Stimulated activated effector memory CD8-positive, alpha-beta T cell treated with anti-CD3 and anti-CD28 coated beads, Interleukin-12 subunit alpha, Interleukin-12 subunit beta, amount 100 ng/mL, for 72 hours (primary cell): Measurements from ENCODE around the gene TWNK.

Experiments
- ATAC-seq: fragments of 150-1000 bp; cut with Tn5 transposase; 2 replicates; pipeline ENCODE4 v1.10.0; 2021
- DNase-seq, 2 donors: peaks; one replicate each; pipeline ENCODE4 v3.0.0; 2021 to 2022; ENCODE audit warnings: low spot score in 2 of 2
- H3K27ac Mint-ChIP-seq: one replicate; pipeline ENCODE4 v1.8.0; 2022; ENCODE audit warnings: mild to moderate bottlenecking, mixed read lengths
- H3K36me3 Mint-ChIP-seq: one replicate; pipeline ENCODE4 v1.8.0; 2022; ENCODE audit warnings: mild to moderate bottlenecking, mixed read lengths
- H3K4me1 Mint-ChIP-seq: one replicate; pipeline ENCODE4 v1.8.0; 2022; ENCODE audit warnings: mixed read lengths
- H3K4me3 Mint-ChIP-seq: one replicate; pipeline ENCODE4 v1.8.0; 2022; ENCODE audit warnings: mild to moderate bottlenecking, mixed read lengths
- H3K9me3 Mint-ChIP-seq: one replicate; pipeline ENCODE4 v1.8.0; 2022; ENCODE audit warnings: mixed read lengths

The TWNK gene

DNA sequence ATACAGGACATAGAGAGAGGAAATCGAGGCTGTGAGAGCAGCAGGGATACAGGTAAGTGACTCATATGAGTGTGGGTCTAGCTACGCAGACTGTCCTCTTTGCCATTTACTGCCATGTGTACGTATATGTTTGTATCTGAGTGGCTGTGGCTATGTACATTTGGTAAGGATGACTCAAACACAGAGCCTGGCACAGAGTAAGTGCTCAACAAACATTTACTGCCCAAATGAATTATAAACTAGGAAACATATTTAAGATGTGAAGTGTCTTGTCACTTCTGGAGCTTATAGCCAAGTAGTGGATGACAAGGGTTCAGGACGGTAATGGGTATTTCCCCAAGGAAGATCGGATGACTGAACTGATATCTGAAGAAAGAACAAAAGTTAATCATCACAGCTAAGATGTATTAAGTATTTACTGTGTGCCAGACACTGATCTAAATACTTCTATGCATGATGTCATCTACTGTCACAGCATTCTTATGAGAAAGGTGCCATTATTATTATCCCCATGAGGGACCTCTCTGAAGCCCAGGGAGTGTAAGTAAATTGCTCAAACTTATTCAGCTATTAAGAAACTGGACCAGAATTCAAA is 6.1 kb upstream of the TWNK start:
- no peak overlapping the region for H3K27ac Mint-ChIP-seq
- H3K4me3 Mint-ChIP-seq = no peak overlapping the region
- H3K9me3 Mint-ChIP-seq = no peaks in the 10 kb centered on the region
- H3K36me3 Mint-ChIP-seq = peaks cover 33% of the 10 kb centered on the region
- H3K4me1 Mint-ChIP-seq = peaks cover 20% of the 10 kb centered on the region
- ATAC-seq (no peak), DNase-seq (no peak)

DNA sequence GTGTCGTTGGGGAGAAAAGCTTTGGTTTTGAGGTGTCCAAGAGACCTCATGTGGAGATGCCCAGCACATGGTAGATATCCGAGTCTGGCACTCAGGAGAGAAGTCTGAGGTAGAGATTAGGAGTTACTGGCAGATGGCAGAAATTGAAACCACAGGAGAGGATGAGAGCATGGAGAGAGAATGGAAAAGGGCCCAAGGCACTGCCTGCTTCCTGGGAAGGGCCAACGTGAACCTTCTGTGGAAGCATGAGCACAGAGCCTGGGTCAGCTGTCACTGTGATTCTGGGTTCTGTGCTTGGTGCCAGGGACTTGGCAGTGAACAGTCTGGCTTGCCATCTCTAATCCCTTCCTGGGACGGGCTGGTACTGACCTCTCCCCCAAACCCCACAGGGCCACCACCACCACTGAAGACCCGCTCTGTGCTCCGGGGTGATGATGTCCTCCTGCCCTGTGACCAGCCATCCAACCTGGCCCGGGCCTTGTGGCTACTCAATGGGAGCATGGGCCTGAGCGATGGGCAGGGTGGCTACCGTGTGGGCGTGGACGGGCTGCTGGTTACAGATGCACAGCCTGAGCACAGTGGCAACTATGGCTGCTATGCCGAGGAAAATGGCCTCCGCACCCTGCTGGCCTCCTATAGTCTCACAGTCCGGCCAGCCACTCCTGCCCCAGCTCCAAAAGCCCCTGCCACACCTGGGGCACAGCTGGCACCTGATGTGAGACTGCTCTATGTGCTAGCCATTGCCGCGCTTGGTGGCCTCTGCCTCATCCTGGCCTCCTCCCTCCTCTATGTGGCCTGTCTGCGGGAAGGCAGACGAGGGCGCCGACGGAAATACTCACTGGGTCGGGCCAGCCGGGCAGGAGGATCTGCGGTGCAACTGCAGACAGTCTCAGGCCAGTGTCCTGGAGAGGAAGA is 4.2 kb upstream of the TWNK start:
- Mint-ChIP-seq H3K4me3 (no peak overlapping the region), H3K4me1 (peaks cover 31% of the 10 kb centered on the region), H3K9me3 (no peaks in the 10 kb centered on the region), H3K27ac (peak overlapping the region; percentile 1), H3K36me3 (peaks cover 40% of the 10 kb centered on the region)
- DNase-seq (no peak), ATAC-seq (no peak)

DNA sequence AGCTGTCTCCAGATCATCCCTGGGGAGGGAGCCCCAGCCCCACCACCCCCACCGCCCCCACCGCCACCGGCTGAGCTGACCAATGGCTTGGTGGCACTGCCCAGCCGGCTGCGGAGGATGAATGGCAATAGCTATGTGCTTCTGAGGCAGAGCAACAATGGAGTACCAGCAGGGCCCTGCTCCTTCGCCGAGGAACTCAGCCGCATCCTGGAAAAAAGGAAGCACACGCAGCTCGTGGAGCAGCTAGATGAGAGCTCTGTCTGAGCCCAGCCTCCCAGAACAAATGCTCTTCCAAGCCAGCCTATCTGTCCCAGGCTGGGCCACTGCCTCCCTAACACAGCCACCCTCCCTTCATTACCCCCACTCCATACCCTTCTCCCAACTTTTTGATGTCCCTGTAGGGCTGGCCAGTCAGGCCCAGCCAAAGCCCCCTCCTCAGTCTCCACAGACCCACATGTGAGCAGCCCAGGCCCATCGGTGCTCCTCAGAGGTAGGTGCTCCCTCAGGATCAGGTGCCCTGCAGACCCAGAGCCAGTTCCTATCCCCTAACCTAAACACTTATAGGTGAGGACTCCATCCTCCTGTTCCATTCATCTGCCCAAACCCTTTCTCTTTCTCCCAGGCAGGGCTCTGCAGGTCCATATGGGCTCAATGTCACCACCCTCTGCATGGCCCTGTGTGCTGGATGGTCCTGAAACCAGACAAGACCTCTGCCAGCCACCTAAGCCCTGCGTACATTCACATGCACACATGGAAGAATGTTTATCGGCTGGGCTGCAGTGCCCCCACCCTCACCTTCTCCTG is 3.3 kb upstream of the TWNK start:
- H3K4me3 Mint-ChIP-seq = no peak overlapping the region
- no peak for ATAC-seq
- peaks cover 40% of the 10 kb centered on the region for H3K36me3 Mint-ChIP-seq
- H3K9me3 Mint-ChIP-seq = no peaks in the 10 kb centered on the region
- H3K4me1 Mint-ChIP-seq = peaks cover 31% of the 10 kb centered on the region
- no peak for DNase-seq
- H3K27ac Mint-ChIP-seq = peak overlapping the region; percentile 68

DNA sequence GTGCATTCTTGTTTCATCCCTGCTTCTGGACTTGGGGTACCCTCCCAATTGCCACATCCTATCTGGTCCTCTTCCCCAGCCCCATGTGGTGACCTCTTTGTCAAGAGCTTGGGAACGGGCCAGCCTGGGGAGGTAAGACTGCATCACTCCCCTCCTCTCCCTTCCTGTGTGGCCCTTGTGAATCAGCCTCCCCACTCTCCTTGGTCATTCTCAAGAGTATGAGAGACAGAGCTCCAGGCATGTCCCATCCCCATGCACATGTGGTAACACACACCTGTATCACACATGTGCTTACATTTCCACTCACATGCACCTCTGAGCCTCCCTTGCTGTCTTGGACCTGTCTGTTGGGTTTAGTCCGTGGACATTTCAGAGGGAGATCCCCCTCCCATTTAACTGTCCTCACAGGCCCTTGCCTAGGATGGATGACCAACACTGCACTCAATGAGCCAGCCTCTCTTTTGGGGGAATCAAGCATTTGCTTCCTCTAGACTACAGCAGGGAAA is 2.6 kb upstream of the TWNK start:
- H3K9me3 Mint-ChIP-seq = no peaks in the 10 kb centered on the region

DNA sequence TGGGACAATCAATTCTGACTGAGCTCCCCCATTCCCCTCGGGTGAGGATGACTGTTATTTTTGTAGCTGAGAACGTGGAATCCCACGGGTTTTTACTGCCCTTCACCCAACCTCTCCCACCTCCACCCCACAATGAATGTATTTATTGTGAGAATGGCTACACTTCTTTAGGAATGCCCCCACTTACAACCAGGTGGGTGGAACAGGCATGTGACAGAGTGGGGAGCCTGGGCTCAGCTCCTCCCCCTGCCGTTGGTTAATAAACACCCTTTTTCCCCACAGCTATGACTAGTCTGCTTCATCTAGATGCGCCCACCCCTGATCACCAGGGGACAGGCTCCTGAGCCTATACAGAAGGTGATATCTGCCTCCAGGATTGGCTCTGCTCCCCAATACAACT is 2.0 kb upstream of the TWNK start:
- ATAC-seq = no peak
- Mint-ChIP-seq H3K4me1 (peaks cover 42% of the 10 kb centered on the region), H3K4me3 (peak overlapping the region; percentile 99)

More for the DNA sequence above, 2.6 kb upstream of the TWNK start:
- ATAC-seq (no peak), DNase-seq (no peak)
- Mint-ChIP-seq H3K27ac (peak overlapping the region; percentile 68), H3K4me3 (no peak overlapping the region), H3K4me1 (peaks cover 36% of the 10 kb centered on the region), H3K36me3 (peaks cover 45% of the 10 kb centered on the region)

DNA sequence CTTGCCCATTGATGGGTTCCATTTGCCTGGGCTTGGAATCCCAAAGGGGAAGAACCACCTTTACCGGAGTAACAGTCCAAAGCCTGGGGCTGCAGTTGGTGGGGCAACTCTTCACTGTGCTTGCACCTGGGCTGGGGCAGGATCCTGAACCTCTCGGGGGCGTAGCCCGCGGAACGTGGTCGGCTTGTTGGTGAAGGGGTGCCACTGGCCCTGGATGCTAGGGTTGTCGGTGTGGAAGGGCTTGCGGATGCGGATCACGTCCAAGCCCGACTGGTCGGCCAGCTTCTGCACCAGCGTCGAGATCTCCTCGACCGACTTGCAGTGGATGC is 756 bp upstream of the TWNK start:
- H3K4me1 Mint-ChIP-seq = peaks cover 53% of the 10 kb centered on the region
- ATAC-seq (no peak), DNase-seq (no peak)
- H3K27ac Mint-ChIP-seq = peak overlapping the region; percentile 97
- H3K9me3 Mint-ChIP-seq = no peaks in the 10 kb centered on the region
- H3K4me3 Mint-ChIP-seq = peak overlapping the region; percentile 99
- H3K36me3 Mint-ChIP-seq = peaks cover 59% of the 10 kb centered on the region

More for the DNA sequence above, 2.0 kb upstream of the TWNK start:
- Mint-ChIP-seq H3K27ac (no peak overlapping the region), H3K36me3 (peaks cover 50% of the 10 kb centered on the region), H3K9me3 (no peaks in the 10 kb centered on the region)
- DNase-seq = no peak

DNA sequence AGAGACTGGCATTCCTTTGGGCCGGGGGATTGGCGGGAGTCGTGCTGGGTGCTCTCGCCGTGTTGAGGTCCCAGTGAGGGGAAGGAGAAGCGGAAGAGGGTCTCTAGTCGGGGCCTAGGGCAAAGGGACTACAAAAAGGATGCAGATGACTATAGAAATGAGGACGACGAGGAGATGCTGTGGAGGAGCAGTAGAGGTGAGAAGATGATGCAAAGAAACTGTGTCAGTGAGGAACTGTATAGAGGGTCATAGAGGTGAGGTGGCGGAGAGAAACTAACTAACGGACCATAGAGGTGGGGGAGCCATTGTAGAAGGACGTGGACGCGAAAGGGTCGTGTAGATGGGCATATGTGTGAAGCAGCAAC is 324 bp downstream of the TWNK start:
- Mint-ChIP-seq H3K27ac (peak overlapping the region; percentile 97), H3K9me3 (no peaks in the 10 kb centered on the region), H3K4me1 (peaks cover 53% of the 10 kb centered on the region), H3K4me3 (peak overlapping the region; percentile 99), H3K36me3 (peaks cover 60% of the 10 kb centered on the region)
- ATAC-seq (peak; percentile 3), DNase-seq (no peak)

DNA sequence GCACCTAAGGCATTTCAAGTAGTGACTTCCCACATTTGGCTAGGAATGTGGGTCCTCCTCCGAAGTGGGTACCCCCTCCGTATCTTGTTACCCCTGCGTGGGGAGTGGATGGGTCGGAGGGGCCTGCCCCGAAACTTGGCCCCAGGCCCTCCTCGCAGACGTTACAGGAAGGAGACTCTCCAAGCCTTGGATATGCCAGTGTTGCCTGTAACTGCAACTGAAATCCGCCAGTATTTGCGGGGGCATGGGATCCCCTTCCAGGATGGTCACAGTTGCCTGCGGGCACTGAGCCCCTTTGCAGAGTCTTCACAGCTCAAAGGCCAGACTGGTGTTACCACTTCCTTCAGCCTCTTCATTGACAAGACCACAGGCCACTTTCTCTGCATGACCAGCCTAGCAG is 823 bp downstream of the TWNK start:
- peak overlapping the region; percentile 99 for H3K4me3 Mint-ChIP-seq
- peak overlapping the region; percentile 97 for H3K27ac Mint-ChIP-seq
- no peak for DNase-seq

DNA sequence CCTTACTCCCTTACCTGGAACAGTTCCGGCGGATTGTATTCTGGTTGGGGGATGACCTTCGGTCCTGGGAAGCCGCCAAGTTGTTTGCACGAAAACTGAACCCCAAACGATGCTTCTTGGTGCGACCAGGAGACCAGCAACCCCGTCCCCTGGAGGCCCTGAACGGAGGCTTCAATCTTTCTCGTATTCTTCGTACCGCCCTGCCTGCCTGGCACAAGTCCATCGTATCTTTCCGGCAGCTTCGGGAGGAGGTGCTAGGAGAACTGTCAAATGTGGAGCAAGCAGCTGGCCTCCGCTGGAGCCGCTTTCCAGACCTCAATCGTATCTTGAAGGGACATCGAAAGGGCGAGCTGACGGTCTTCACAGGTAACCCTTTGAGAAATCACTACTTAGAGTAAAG is 1.7 kb downstream of the TWNK start:
- H3K4me1 Mint-ChIP-seq = peaks cover 50% of the 10 kb centered on the region
- H3K4me3 Mint-ChIP-seq = peak overlapping the region; percentile 99
- DNase-seq (no peak), ATAC-seq (no peak)
- H3K27ac Mint-ChIP-seq = no peak overlapping the region
- H3K36me3 Mint-ChIP-seq = peaks cover 74% of the 10 kb centered on the region
- no peaks in the 10 kb centered on the region for H3K9me3 Mint-ChIP-seq

More for the DNA sequence above, 823 bp downstream of the TWNK start:
- no peaks in the 10 kb centered on the region for H3K9me3 Mint-ChIP-seq
- H3K36me3 Mint-ChIP-seq = peaks cover 65% of the 10 kb centered on the region
- peaks cover 53% of the 10 kb centered on the region for H3K4me1 Mint-ChIP-seq
- ATAC-seq = no peak

DNA sequence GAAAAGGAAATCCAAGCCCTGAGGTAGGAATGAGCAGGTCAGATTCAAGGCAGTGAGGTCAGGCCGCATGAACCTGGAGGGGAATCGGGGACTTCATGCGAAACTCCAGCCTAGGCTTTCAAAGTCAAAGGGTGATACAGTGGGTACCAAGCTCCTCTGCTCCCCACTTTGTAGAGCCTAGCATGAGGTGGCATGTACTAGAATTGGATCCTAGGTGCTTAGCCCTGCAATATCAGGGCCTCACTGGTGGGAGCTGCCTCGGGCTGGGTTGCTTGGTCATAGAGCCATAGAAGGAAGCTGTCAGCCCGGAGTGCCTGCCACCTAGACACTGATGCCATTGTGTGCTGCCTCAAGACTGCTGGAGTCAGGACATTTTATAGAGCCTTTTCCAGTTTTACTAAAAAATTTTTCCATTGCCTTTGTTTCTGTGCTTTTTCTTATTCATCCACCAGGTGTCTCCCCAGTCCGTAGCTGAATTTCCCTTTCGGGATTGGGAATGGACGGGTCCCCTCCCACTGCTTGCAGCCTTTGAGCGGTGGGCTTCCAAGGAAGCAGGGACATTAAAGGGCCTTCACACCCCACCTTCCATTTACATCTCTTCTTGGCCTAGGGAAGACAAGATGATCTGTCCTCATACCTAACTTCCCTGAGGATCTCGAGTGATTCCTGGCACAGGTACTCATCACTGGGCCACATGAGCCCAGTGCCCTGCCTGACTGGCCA is 6.8 kb downstream of the TWNK start:
- H3K4me1 Mint-ChIP-seq = peaks cover 42% of the 10 kb centered on the region
- H3K36me3 Mint-ChIP-seq = peaks cover 78% of the 10 kb centered on the region
- peak overlapping the region; percentile 84 for H3K27ac Mint-ChIP-seq
- DNase-seq (no peak), ATAC-seq (no peak)
- H3K9me3 Mint-ChIP-seq = no peaks in the 10 kb centered on the region
- H3K4me3 Mint-ChIP-seq = no peak overlapping the region

DNA sequence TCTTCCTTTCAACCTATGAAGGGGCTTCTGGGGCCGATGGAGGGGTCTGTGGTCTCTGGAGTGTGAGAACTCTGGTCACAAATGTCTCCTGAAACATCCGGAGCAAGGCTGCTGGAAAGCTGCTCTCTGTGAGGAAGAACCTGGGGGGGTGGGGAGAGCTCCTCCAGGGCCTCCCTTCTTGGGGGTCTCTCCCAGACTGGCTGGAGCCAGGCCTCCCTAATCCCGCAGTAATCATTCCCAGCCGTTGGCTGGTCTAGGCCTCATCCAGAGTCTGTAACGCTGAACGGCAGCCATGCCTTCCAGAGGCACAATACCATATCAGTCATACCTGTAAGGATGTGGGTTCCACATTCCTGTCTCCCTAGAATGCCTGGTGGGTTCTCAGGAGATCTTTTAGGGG is 7.8 kb downstream of the TWNK start:
- peaks cover 32% of the 10 kb centered on the region for H3K4me1 Mint-ChIP-seq
- peaks cover 68% of the 10 kb centered on the region for H3K36me3 Mint-ChIP-seq
- no peak for ATAC-seq
- H3K27ac Mint-ChIP-seq = peak overlapping the region; percentile 84
- H3K9me3 Mint-ChIP-seq = no peaks in the 10 kb centered on the region
- DNase-seq = no peak
- H3K4me3 Mint-ChIP-seq = no peak overlapping the region

DNA sequence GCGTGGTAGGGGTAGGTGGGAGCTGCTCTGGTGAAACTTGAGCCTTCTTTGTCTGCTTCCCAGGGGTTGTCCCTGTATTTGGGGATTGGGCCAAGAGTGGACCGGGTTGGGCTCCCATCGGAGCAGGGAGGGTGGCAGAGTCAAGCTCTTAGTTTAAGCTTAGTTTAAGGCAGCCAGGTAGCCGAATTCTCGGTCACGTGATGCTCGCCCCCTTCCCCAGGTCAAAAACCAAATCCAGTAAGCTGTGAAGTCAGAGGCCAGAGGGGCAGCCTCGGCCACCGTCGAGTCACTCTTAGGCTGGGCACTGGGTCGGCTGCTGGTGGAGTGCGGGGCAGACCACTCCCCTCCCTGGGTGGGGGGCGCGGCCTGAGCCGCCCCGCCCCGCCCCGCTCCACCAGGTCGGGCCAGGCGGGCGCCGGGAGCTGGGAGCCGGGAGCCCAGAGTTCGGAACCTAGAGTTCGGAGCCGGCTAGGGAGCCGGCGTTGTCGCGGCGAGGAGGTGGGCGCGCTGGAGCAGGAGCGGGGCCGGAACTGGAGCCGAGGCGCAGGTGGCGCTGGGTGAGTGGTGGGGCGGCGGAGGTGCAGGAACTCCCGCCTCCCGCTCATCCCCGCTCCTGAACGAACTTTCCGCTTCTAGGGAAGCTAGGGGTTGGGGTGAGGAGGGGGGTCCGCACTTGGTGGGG is 9.5 kb downstream of the TWNK start:
- Mint-ChIP-seq H3K36me3 (peaks cover 52% of the 10 kb centered on the region), H3K27ac (peak overlapping the region; percentile 84), H3K4me3 (peak overlapping the region; percentile 81), H3K9me3 (no peaks in the 10 kb centered on the region), H3K4me1 (peaks cover 28% of the 10 kb centered on the region)
- DNase-seq = peak in 1 of 2 donors; percentile 77
- peak; percentile 31 for ATAC-seq

DNA sequence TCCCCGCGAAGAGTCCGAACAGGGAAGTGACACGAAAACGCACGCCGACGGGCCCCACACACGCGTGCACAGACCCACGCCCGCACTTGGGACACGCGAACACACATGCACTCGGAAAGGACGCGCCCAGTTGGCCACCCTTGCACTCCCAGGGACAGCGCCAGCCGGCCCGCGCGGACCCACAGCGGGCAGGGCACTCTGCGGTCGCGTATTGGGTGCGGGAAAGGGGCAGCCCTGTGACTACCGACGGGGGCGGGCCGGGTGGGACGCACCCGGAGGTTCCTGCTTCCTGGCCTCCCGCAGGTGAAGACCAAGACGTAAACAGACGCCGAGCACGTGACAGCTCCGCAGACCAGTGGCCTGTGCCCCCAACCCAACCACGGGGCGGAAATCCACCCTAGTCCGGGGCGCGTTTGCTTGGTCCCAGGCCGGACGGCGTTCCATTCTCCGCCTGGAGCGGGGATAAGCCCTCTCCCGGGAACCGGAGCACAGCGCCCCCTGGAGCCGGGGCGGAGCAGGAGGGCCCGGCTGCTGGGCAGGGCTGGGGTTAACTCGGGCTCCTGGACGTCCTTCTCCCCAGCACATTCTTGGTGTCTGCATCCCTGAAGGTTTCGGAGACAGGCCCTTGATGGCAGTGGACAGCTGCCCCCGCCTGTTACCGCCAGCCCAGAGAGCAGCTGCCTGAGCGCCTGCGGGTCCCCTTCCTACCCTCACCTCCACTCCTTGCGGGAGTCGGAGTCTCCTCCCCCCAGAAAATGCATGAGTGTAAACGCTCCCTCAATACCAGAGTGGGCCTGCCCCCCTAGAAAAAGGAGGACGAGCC is 10.2 kb downstream of the TWNK start:
- no peaks in the 10 kb centered on the region for H3K9me3 Mint-ChIP-seq
- peak; percentile 70 for ATAC-seq
- peak overlapping the region; percentile 81 for H3K4me3 Mint-ChIP-seq
- peak overlapping the region; percentile 84 for H3K27ac Mint-ChIP-seq
- H3K4me1 Mint-ChIP-seq = peaks cover 28% of the 10 kb centered on the region
- H3K36me3 Mint-ChIP-seq = peaks cover 44% of the 10 kb centered on the region
- peak; percentile 84 to 92 for DNase-seq
